DMS53 (cell line): ENCODE results near the gene ULK4.

ENCODE experiments used
- DNase-seq: peaks from one replicate; lab custom pipeline; 2025; lab: John Stamatoyannopoulos, UW

ULK4 gene

GRCh38 chr3:41220906-41221677 lies 740.8 kb downstream of the ULK4 start:
- no peak for DNase-seq

- no peak for DNase-seq
Observed at GRCh38 chr3:41219424-41219823, 742.5 kb downstream of the ULK4 start.

GRCh38 chr3:41216993-41217392 lies 744.9 kb downstream of the ULK4 start:
- no peak for DNase-seq

- DNase-seq, result no peak
Observed at GRCh38 chr3:41216422-41216821, 745.5 kb downstream of the ULK4 start.

GRCh38 chr3:41213588-41213987 lies 748.3 kb downstream of the ULK4 start:
- no peak for DNase-seq

- DNase-seq, result no peak
Observed at GRCh38 chr3:41212088-41212487, 749.8 kb downstream of the ULK4 start.

- DNase-seq, result no peak
Observed at GRCh38 chr3:41210966-41211365, 750.9 kb downstream of the ULK4 start.

- DNase-seq, result no peak
Observed at GRCh38 chr3:41209646-41210045, 752.3 kb downstream of the ULK4 start.

- DNase-seq, result no peak
Observed at GRCh38 chr3:41208507-41209220, 753.2 kb downstream of the ULK4 start.

GRCh38 chr3:41207355-41207754 lies 754.5 kb downstream of the ULK4 start:
- no peak for DNase-seq

GRCh38 chr3:41205591-41205990 lies 756.3 kb downstream of the ULK4 start:
- no peak for DNase-seq

GRCh38 chr3:41204369-41204768 lies 757.5 kb downstream of the ULK4 start:
- no peak for DNase-seq

- peak; percentile 32 for DNase-seq
Observed at GRCh38 chr3:41202834-41203345, 759.0 kb downstream of the ULK4 start.

GRCh38 chr3:41202075-41202833 lies 759.6 kb downstream of the ULK4 start:
- no peak for DNase-seq

- DNase-seq, result peak; percentile 4
Observed at GRCh38 chr3:41200669-41201021, 761.3 kb downstream of the ULK4 start.

GRCh38 chr3:41199866-41200668 lies 761.8 kb downstream of the ULK4 start:
- DNase-seq, result peak; percentile 20

- DNase-seq, result peak; percentile 89
Observed at GRCh38 chr3:41198950-41199865, 762.7 kb downstream of the ULK4 start, which contains the start of gene CTNNB1. Gene CTNNB1 (plus strand): TSS chr3:41199505. CDS start chr3:41224069, 24,564 bp downstream.

GRCh38 chr3:41198526-41198925 lies 763.4 kb downstream of the ULK4 start:
- DNase-seq, result peak; percentile 50

- no peak for DNase-seq
Observed at GRCh38 chr3:41198046-41198445, 763.9 kb downstream of the ULK4 start.
